HG03432 (cell line): ENCODE measurements around the gene MR1.
"Not testable (repeated sequence)": the region's sequence is repeated elsewhere in the genome, so short reads cannot be mapped to it uniquely, and the experiment has no call there.

Experiments used
- ATAC-seq: cut with Tn5 transposase; IDR thresholded peaks from one replicate; pipeline ENCODE4 v1.9.1; 2021; ENCODE audit warnings: mild to moderate bottlenecking, moderate library complexity; ENCODE audit not compliant: unreplicated experiment

The MR1 gene

GRCh38 chr1:181028615-181029014 lies 5.2 kb upstream of the MR1 start:
- ATAC-seq = no peak

DNA sequence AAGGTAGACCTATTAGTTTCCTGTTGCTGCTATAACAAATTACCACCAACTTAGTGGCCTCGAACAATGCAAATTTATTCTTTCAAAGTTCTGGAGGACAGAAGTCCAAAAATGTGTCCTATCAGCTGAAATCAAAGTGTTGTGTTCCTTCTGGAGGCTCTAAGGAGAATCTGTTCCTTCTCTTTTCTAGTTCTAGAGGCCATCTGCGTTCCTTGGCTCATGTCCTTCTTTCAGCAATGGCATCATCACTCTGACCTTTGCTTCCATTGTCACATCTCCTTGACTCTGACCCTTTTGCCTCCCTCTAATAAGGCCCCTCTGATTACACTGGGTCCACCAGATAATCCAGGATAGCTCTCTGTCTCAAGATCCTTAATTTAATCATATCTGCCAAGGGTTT lies 1.2 kb upstream of the MR1 start:
- ATAC-seq = no peak

DNA sequence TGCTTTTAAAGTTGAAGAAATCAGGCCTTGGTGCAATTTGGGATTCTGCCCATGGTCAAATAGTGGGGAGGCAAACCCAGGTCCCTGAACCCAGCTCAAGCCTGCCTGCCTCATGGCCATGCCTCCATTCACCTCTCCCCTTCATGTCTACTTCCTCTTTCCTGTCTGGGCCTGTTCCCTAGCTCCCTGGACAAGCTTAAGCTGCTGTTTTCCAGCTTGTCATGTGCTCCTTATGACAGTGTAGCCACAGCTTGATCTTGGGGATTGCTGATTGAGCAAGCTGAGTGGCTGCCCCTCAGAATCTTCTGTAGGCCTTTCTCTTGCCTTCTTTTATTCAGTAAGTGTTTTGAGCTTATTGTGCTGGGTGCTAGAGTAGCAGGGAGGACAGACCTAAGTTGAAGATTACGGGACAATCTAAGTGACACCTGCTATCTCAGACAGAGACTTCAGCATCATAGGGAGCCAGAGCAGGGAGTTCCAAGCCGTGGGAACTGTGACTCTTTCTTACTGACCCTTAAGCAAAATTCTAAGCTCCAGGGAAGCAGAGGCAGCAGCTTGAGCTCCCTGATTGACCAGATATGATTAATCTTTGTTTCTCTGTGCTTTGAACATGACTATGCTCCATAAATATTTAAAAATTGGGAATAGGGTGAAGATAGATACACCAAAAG lies 520 bp upstream of the MR1 start:
- ATAC-seq = peak; percentile 39

GRCh38 chr1:181035210-181035609 lies 1.4 kb downstream of the MR1 start:
- ATAC-seq = not testable (repeated sequence)

DNA sequence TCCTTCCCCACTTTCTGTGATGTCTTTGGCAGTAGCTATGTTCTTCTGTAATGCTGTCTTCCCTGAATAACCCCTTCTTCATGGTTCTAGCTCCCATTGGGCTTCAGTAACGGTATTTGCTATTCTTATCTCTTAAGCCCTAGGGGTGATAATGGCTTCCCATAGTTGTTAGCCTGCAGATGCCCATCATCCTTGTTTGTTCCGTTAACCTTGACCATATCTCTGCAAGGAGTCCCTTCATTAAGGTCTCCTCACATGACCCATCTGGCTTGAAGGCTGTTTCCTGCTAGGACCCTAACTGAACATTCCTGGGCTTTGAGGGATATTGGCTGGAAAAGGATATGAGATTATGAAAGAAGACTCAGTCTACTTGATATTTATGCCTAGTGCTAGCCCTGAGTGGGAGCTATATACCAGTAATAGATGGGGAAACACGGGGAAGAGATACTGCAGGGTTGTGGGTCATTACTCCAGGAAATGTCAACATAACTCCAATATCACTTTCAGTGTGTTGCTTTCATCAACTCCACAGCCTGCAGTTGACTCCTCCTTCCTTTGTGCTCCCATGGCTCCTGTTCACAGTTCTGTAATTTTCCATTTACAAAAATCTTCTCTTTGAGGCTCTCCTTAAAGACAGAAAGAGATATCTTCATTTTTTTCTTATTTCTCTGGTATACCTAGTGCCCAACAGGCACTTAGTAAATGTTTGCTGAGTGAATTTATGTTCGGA lies 2.5 kb downstream of the MR1 start:
- ATAC-seq = no peak

GRCh38 chr1:181037386-181037785 lies 3.6 kb downstream of the MR1 start:
- ATAC-seq = no peak

- ATAC-seq = no peak
Observed at GRCh38 chr1:181038399-181038873, 4.7 kb downstream of the MR1 start.

- no peak for ATAC-seq
Observed at GRCh38 chr1:181040284-181040865, 6.6 kb downstream of the MR1 start.

- no peak for ATAC-seq
Observed at GRCh38 chr1:181043025-181043888, 9.5 kb downstream of the MR1 start.

GRCh38 chr1:181044449-181044966 lies 10.7 kb downstream of the MR1 start:
- peak; percentile 93 for ATAC-seq

DNA sequence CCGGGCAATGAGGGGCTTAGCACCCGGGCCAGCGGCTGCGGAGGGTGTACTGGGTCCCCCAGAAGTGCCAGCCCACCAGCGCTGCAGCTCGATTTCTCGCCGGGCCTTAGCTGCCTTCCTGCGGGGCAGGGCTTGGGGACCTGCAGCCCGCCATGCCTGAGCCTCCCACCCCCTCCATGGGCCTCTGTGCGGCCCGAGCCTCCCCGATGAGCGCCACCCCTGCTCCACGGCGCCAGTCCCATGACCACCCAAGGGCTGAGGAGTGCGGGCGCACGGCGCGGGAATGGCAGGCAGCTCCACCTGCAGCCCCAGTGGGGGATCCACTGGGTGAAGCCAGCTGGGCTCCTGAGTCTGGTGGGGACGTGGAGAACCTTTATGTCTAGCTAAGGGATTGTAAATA lies 12.2 kb downstream of the MR1 start:
- ATAC-seq = not testable (repeated sequence)

- ATAC-seq = no peak
Observed at GRCh38 chr1:181049378-181049777, 15.6 kb downstream of the MR1 start.

DNA sequence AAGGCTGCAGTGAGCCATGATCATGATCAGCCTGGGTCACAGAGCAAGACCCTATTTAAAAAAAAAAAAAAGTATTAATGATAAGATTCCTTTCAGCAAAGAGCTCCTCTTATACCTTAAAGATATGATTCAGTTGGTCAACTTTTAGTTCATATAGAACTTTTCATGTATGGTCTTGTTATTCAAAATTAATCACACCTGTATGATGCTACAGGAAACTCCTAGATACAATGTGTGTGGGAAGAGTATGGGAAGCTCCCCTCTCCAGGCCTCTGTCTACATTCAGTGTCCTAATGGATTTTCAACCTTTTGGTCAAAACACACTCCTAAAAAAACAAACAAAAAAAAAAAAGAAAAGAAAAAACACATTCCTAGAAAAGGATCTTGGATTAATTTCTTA lies 17.1 kb downstream of the MR1 start:
- no peak for ATAC-seq

- ATAC-seq = no peak
Observed at GRCh38 chr1:181056560-181056959, 22.8 kb downstream of the MR1 start.

GRCh38 chr1:181057079-181057478 lies 23.3 kb downstream of the MR1 start:
- ATAC-seq = no peak

DNA sequence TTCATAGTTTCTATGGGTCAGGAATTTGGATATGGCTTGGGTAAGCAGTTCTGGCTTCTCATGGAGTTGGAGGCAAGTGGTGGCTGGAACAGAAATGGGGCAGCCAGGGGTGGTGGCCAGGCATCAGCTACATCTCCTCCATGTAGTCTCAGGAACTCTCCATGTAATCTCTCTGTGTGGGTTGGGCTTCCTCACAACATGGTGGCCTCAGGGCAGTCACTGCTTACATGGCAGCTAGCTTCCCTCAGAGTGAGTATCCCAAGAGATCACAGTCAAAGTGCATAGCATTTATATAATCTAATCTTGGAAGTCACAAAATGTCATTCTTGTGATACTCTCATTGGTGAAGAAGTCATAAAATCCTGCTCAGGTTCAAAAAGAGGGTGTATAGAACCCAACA lies 25.7 kb downstream of the MR1 start:
- no peak for ATAC-seq

DNA sequence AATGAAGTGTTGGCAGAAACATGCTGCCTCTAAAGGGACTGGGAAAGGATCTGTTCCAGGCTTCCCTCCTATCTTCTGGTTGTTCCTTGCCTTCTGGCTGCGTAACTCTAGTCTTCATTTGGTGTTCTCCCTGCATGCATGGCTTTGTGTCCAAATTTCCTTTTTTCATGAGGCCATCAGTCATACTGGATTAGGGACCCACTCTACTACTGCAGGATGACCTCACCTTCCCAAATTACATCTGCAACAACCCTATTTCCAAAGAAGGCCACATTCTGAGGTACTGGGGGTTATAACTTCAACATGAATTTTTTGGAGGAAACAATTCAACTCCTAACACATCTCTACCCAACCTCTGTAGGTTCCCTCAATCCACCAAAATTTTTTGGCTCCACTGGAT lies 26.3 kb downstream of the MR1 start:
- no peak for ATAC-seq

DNA sequence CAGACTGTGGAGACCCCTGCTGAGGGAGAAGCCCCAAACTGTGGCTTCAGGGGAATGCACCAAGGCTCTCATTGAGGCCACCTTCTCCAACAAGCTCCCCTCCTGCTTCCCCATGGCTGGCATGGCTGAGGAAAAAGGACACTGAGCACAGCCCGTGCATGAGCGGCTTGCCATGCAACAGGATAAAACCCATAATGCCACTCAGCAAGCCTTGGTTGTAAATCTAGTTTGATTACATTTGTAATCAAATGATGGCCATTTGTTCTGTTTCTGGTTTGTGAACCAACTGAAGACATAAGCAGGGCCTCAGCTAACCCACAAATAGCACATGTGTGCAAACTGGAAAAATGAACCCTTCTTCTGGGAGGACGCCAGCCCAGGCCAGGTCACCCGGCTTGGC lies 27.2 kb downstream of the MR1 start:
- ATAC-seq = not testable (repeated sequence)

DNA sequence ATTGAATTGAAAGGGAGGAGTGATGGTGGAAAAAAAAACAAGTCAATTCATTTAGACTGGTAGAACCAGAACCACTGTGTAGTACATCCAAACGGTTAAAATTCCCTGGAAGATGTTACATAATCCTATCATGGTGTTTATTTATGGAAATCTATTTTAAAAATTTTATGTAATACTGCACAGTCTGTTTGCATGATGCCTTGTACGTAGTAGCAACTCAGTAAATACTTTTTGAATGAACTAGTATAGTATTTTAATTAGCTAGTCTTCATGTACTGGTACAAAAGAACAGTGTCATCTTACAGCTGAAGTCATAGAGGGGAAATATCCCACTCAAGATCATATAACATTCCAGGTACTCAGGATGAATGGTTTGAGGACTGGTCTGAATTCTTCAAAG lies 27.7 kb downstream of the MR1 start:
- no peak for ATAC-seq

GRCh38 chr1:181061891-181062835 lies 28.4 kb downstream of the MR1 start:
- ATAC-seq = peak; percentile 85
